GM12878 (cell line): ENCODE measurements around the gene IGSF23. TPM values are rescaled to one million over a fixed set of nuclear protein-coding genes. Genes with fewer than 3 reads are reported as not detected.

Source experiments
- ATAC-seq: fragments of 200-7000 bp; cut with Tn5 transposase; 3 replicates; pipeline ENCODE4 v1.9.1; 2020; ENCODE audit warnings: mild to moderate bottlenecking, moderate library complexity
- BruUV-seq: library from RNA; stranded (reverse); fragments of 400-500 nt; replicated peaks from 2 replicates; lab custom pipeline; 2021; lab: Mats Ljungman, UMichigan
- CTCF ChIA-PET: fragments of 300-600 bp; sonication (Branson Sonifier 250); formaldehyde crosslinking; extraction: SDS; loops from one replicate; lab custom pipeline; 2021; ENCODE audit warnings: inconsistent platforms; lab: Yijun Ruan, JAX
- POLR2A ChIA-PET: fragments of 350-600 bp; formaldehyde crosslinking; extraction: SDS; loops from one replicate; lab custom pipeline; 2021; ENCODE audit warnings: inconsistent platforms; lab: Charles Lee
- RAD21 ChIA-PET: fragments of 300-600 bp; sonication (Branson Sonifier 250); formaldehyde crosslinking; loops from one replicate; lab custom pipeline; 2023; ENCODE audit warnings: antibody characterized with exemption; ENCODE audit not compliant: unreplicated experiment; lab: Charles Lee
- SMC1A ChIA-PET: fragments of 300-600 bp; sonication (Branson Sonifier 250); formaldehyde crosslinking; loops from one replicate; lab custom pipeline; 2023; ENCODE audit not compliant: unreplicated experiment, uncharacterized antibody; lab: Charles Lee
- DNase-seq: peaks from one replicate; pipeline ENCODE4 v3.0.0-alpha.2; 2011; ENCODE audit warnings: low read depth, low spot score
- FAIRE-seq: peaks from 3 replicates; lab custom pipeline; 2011; peaks lifted over from hg19 to GRCh38; lab: Jason Lieb, UNC
- H2AFZ ChIP-seq: 2 replicates; pipeline ENCODE4 v1.6.0; 2011; ENCODE audit warnings: low read depth, low read length, control low read depth; ENCODE audit not compliant: control insufficient read depth
- H3K27ac ChIP-seq: 2 replicates; pipeline ENCODE4 v1.5.1; 2011; ENCODE audit warnings: control low read depth; ENCODE audit not compliant: control insufficient read depth, insufficient read depth
- H3K27me3 ChIP-seq, 2 experiments: replicated peaks in 1 of 2; 2 replicates each; pipeline versions ENCODE4 v1.6.0 to v1.6.1; 2011; ENCODE audit warnings: low read length in 1 of 2; ENCODE audit not compliant: control insufficient read depth in 2 of 2, insufficient read depth in 2 of 2
- H3K36me3 ChIP-seq, 2 experiments: 2 replicates each; pipeline ENCODE4 v1.5.1; 2011; ENCODE audit warnings: low read length in 1 of 2; ENCODE audit not compliant: control insufficient read depth in 2 of 2, insufficient read depth in 2 of 2
- H3K4me1 ChIP-seq: 2 replicates; pipeline ENCODE4 v1.6.1; 2011; ENCODE audit warnings: mild to moderate bottlenecking, low read length, moderate library complexity, mixed read lengths; ENCODE audit not compliant: control insufficient read depth, insufficient read depth
- H3K4me2 ChIP-seq: 2 replicates; pipeline ENCODE4 v1.6.0; 2011; ENCODE audit warnings: control low read depth; ENCODE audit not compliant: control insufficient read depth, insufficient read depth
- H3K4me3 ChIP-seq: fragments of 200-600 bp; sonication (generic); 2 replicates; pipeline ENCODE4 v1.5.1; 2016
- H3K79me2 ChIP-seq: 2 replicates; pipeline ENCODE4 v1.6.0; 2011; ENCODE audit warnings: low read length; ENCODE audit not compliant: control insufficient read depth, insufficient read depth
- H3K9ac ChIP-seq: 2 replicates; pipeline ENCODE4 v1.8.0; 2011; ENCODE audit warnings: low read length, control low read depth, mixed read lengths; ENCODE audit not compliant: control insufficient read depth, insufficient read depth
- H3K9me3 ChIP-seq: replicated peaks from 3 replicates; pipeline ENCODE4 v1.5.1; 2011; ENCODE audit warnings: mild to moderate bottlenecking, low read length; ENCODE audit not compliant: control insufficient read depth, insufficient read depth
- H4K20me1 ChIP-seq: 2 replicates; pipeline ENCODE4 v1.6.0; 2011; ENCODE audit not compliant: control insufficient read depth, insufficient read depth
- BCL11A ChIP-seq: IDR thresholded peaks from 2 replicates; pipeline ENCODE4 v1.6.1; 2011; ENCODE audit warnings: low read depth, low read length
- IRF4 ChIP-seq: IDR thresholded peaks from 2 replicates; pipeline ENCODE4 v1.6.1; 2011; ENCODE audit warnings: low read depth, low read length
- NFXL1 ChIP-seq: fragments of 450-650 bp; IDR thresholded peaks from 2 replicates; pipeline ENCODE4 v1.6.1; 2017; ENCODE audit warnings: antibody characterized with exemption, mild to moderate bottlenecking, borderline replicate concordance
- NR2C1 ChIP-seq: fragments of 450-650 bp; IDR thresholded peaks from 2 replicates; pipeline ENCODE4 v1.6.1; 2017; ENCODE audit warnings: antibody characterized with exemption, mild to moderate bottlenecking, moderate library complexity
- POLR2A ChIP-seq: IDR thresholded peaks from 2 replicates; pipeline ENCODE4 v1.6.1; 2011; ENCODE audit warnings: low read depth, mild to moderate bottlenecking, low read length
- RELA ChIP-seq: fragments of 450-650 bp; IDR thresholded peaks from 2 replicates; pipeline ENCODE4 v1.8.0; 2014; ENCODE audit warnings: borderline replicate concordance; ENCODE audit not compliant: partially characterized antibody
- SIN3A ChIP-seq: IDR thresholded peaks from 2 replicates; pipeline ENCODE4 v1.6.1; 2012; ENCODE audit warnings: low read depth, low read length, improper control_type of control experiment
- TBL1XR1 ChIP-seq: IDR thresholded peaks from 2 replicates; pipeline ENCODE4 v1.6.1; 2012; ENCODE audit warnings: low read depth, low read length, improper control_type of control experiment
- TCF12 ChIP-seq: IDR thresholded peaks from 2 replicates; pipeline ENCODE4 v1.6.1; 2011; ENCODE audit warnings: low read depth, mild to moderate bottlenecking, low read length
- TCF3 ChIP-seq: IDR thresholded peaks from 2 replicates; pipeline ENCODE4 v1.6.1; 2012; ENCODE audit warnings: low read depth, mild to moderate bottlenecking, low read length, borderline replicate concordance; ENCODE audit not compliant: insufficient read depth
- YY1 ChIP-seq: IDR thresholded peaks from 2 replicates; pipeline ENCODE4 v1.6.1; 2011; ENCODE audit warnings: low read depth, mild to moderate bottlenecking, low read length
- ZBED1 ChIP-seq: IDR thresholded peaks from 2 replicates; pipeline ENCODE4 v1.6.1; 2016; ENCODE audit warnings: borderline replicate concordance
- ZNF622 ChIP-seq: fragments of 450-650 bp; IDR thresholded peaks from 2 replicates; pipeline ENCODE4 v1.6.1; 2017; ENCODE audit warnings: mild to moderate bottlenecking, inconsistent platforms
- WGBS: methylation state at CpG from one replicate; pipeline ENCODE4 v1.1.6; 2016; ENCODE audit warnings: low lambda C conversion rate; ENCODE audit not compliant: insufficient replicate concordance, insufficient coverage; ENCODE audit errors: missing lambda C conversion rate; 5-methylcytosine and 5-hydroxymethylcytosine counted together
- in situ Hi-C: fragments of 300-500 bp; cut with MboI; formaldehyde crosslinking; loops from 9 replicates; pipeline ENCODE4 v1.14.3; 2018; ENCODE audit warnings: mixed read lengths
- intact Hi-C: fragments of 100-400 bp; cut with micrococcal nuclease; formaldehyde crosslinking; loops from one replicate; pipeline ENCODE4 v1.14.2; 2022; ENCODE audit not compliant: unreplicated experiment
- polyA plus RNA-seq, 11 experiments: library from polyadenylated mRNA; depleted of rRNA in 4 of 11; unstranded in 6 of 11; stranded (reverse) in 5 of 11; fragments of >200 nt; fragmentation: Nextera tagmentation in 4 of 11; fragmentation: Illumina TruSeq in 1 of 11; extraction: Ambion mirVana in 4 of 11; extraction: Trizol in 1 of 11; gene quantifications; 1 replicate in 1 of 11; 2 replicates in 10 of 11; pipeline versions ENCODE4 v1.2.1 to v1.2.3, GENCODE V29; 2011 to 2016; ENCODE audit warnings: inconsistent platforms in 2 of 11, missing spikeins in 2 of 11, low read depth in 1 of 11
- total RNA-seq, 4 experiments: library from RNA; depleted of rRNA in 3 of 4; stranded (reverse); fragments of >200 nt in 3 of 4; fragmentation: Illumina TruSeq in 1 of 4; extraction: Trizol in 1 of 4; gene quantifications; 2 replicates each; pipeline versions ENCODE4 v1.2.1 to v1.2.3, GENCODE V29; 2013 to 2021
- TF ChIP-seq, protein P1 (sequence below): fragments of 450-650 bp; IDR thresholded peaks from 2 replicates; pipeline ENCODE4 v1.6.1; 2016; ENCODE audit warnings: mild to moderate bottlenecking, moderate library complexity, borderline replicate concordance
- TF ChIP-seq, protein P2 (sequence below): IDR thresholded peaks from 2 replicates; pipeline ENCODE4 v1.6.1; 2011; ENCODE audit warnings: low read depth, mild to moderate bottlenecking, low read length, moderate library complexity, borderline replicate concordance; ENCODE audit errors: extremely low read depth
- TF ChIP-seq, protein P3 (sequence below): IDR thresholded peaks from 2 replicates; pipeline ENCODE4 v1.6.1; 2012; ENCODE audit warnings: low read depth, low read length, improper control_type of control experiment
- TF ChIP-seq, protein P4 (sequence below): fragments of 450-650 bp; IDR thresholded peaks from 2 replicates; pipeline ENCODE4 v1.6.1; 2018; ENCODE audit warnings: borderline replicate concordance, mild to moderate bottlenecking; ENCODE audit not compliant: partially characterized antibody

Gene IGSF23
- total and polyA plus RNA-seq, 10 of the 15 experiments (the other 5 are each of a cell fraction or from before 2014, with no cell fraction given), result not detected

DNA sequence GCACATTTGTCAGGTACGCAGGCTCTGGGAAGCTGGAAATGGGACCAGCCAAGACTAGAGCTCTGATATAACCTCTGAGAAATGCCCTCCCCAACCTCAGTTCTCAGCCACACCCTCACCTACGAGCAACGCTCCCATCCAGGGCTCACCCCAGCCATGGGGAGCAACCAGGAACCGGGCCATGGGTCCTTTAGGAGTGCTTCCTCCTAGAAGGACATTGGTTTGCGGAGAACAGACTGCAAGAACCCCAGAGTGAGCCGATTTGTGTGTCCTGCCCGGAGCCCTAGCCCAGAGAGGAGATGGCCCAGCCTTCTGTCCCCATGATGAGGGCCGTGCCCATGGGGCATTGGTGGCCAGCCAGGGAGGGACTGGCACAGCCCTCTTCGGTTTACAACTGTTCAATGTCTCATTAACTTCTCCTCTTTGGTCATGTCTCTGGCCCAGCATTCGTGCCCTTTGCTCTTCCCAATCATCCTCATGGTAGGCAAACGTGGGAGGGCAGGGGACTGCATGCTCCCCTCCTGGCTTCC lies 32.9 kb upstream of the IGSF23 start:
- no peak overlapping the region for H3K9ac ChIP-seq
- no peak overlapping the region for H3K4me3 ChIP-seq
- SMC1A ChIA-PET, result no interaction called here
- ATAC-seq, result no peak
- no peaks in the 10 kb centered on the region for H3K79me2 ChIP-seq
- no peaks in the 10 kb centered on the region for H3K4me1 ChIP-seq
- no peak for FAIRE-seq
- H3K36me3 ChIP-seq, result no peaks in the 10 kb centered on the region
- no peak overlapping the region for H3K4me2 ChIP-seq
- CTCF ChIA-PET, result interaction anchor here (0.9 to 1.2 kb wide), 2 partner anchors 9 kb away, joined by 4 read pairs; no protein-coding TSS in a partner anchor
- DNase-seq, result no peak
- RAD21 ChIA-PET, result no interaction called here
- no TSS peak for BruUV-seq
- WGBS, result 21% methylated on average over 11 of the region's 11 CpGs
- no peak for TF ChIP-seq POLR2A
- TF ChIP-seq, protein P1, sequence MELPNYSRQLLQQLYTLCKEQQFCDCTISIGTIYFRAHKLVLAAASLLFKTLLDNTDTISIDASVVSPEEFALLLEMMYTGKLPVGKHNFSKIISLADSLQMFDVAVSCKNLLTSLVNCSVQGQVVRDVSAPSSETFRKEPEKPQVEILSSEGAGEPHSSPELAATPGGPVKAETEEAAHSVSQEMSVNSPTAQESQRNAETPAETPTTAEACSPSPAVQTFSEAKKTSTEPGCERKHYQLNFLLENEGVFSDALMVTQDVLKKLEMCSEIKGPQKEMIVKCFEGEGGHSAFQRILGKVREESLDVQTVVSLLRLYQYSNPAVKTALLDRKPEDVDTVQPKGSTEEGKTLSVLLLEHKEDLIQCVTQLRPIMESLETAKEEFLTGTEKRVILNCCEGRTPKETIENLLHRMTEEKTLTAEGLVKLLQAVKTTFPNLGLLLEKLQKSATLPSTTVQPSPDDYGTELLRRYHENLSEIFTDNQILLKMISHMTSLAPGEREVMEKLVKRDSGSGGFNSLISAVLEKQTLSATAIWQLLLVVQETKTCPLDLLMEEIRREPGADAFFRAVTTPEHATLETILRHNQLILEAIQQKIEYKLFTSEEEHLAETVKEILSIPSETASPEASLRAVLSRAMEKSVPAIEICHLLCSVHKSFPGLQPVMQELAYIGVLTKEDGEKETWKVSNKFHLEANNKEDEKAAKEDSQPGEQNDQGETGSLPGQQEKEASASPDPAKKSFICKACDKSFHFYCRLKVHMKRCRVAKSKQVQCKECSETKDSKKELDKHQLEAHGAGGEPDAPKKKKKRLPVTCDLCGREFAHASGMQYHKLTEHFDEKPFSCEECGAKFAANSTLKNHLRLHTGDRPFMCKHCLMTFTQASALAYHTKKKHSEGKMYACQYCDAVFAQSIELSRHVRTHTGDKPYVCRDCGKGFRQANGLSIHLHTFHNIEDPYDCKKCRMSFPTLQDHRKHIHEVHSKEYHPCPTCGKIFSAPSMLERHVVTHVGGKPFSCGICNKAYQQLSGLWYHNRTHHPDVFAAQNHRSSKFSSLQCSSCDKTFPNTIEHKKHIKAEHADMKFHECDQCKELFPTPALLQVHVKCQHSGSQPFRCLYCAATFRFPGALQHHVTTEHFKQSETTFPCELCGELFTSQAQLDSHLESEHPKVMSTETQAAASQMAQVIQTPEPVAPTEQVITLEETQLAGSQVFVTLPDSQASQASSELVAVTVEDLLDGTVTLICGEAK, result no peak
- no peak for TF ChIP-seq TCF12
- TF ChIP-seq ZBED1, result no peak
- TF ChIP-seq ZNF622, result no peak
- TF ChIP-seq, protein P2, sequence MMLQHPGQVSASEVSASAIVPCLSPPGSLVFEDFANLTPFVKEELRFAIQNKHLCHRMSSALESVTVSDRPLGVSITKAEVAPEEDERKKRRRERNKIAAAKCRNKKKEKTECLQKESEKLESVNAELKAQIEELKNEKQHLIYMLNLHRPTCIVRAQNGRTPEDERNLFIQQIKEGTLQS, result no peak
- no peak for TF ChIP-seq BCL11A
- no peak for TF ChIP-seq SIN3A
- TF ChIP-seq RELA, result no peak
- TF ChIP-seq, protein P3, sequence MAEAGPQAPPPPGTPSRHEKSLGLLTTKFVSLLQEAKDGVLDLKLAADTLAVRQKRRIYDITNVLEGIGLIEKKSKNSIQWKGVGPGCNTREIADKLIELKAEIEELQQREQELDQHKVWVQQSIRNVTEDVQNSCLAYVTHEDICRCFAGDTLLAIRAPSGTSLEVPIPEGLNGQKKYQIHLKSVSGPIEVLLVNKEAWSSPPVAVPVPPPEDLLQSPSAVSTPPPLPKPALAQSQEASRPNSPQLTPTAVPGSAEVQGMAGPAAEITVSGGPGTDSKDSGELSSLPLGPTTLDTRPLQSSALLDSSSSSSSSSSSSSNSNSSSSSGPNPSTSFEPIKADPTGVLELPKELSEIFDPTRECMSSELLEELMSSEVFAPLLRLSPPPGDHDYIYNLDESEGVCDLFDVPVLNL, result no peak
- no peak for TF ChIP-seq YY1
- no peak for TF ChIP-seq TBL1XR1
- TF ChIP-seq TCF3, result no peak
- TF ChIP-seq NFXL1, result no peak
- no peak for TF ChIP-seq NR2C1
- no peak for TF ChIP-seq IRF4
- TF ChIP-seq, protein P4, sequence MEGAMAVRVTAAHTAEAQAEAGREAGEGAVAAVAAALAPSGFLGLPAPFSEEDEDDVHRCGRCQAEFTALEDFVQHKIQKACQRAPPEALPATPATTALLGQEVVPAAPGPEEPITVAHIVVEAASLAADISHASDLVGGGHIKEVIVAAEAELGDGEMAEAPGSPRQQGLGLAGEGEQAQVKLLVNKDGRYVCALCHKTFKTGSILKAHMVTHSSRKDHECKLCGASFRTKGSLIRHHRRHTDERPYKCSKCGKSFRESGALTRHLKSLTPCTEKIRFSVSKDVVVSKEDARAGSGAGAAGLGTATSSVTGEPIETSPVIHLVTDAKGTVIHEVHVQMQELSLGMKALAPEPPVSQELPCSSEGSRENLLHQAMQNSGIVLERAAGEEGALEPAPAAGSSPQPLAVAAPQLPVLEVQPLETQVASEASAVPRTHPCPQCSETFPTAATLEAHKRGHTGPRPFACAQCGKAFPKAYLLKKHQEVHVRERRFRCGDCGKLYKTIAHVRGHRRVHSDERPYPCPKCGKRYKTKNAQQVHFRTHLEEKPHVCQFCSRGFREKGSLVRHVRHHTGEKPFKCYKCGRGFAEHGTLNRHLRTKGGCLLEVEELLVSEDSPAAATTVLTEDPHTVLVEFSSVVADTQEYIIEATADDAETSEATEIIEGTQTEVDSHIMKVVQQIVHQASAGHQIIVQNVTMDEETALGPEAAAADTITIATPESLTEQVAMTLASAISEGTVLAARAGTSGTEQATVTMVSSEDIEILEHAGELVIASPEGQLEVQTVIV, result no peak
- no peaks in the 10 kb centered on the region for H3K9me3 ChIP-seq
- no peak overlapping the region for H3K27ac ChIP-seq
- POLR2A ChIA-PET, result no interaction called here
- H3K27me3 ChIP-seq, result no peaks in the 10 kb centered on the region
- intact Hi-C loops, result no loop called here
- H4K20me1 ChIP-seq, result no peaks in the 10 kb centered on the region
- no peak overlapping the region for H2AFZ ChIP-seq
- in situ Hi-C loops, result no loop called here
